Colonic mucosa (tissue), 4 donors: Measurements from ENCODE around the gene TSFM. TPM values are rescaled to one million over a fixed set of nuclear protein-coding genes. Genes with fewer than 3 reads are reported as not detected.
A peak's percentile ranks its signal among the peaks of the same experiment; 100 is the strongest.

Experiments used
- DNase-seq: peaks from one replicate; pipeline ENCODE4 v3.0.0-alpha.2; 2020
- H3K27ac ChIP-seq: fragments of 200-600 bp; one replicate; pipeline ENCODE4 v1.8.0; 2021
- H3K27me3 ChIP-seq: fragments of 200-600 bp; one replicate; pipeline ENCODE4 v1.8.0; 2021
- H3K36me3 ChIP-seq: fragments of 200-600 bp; one replicate; pipeline ENCODE4 v1.8.0; 2021
- H3K4me1 ChIP-seq: fragments of 200-600 bp; one replicate; pipeline ENCODE4 v1.8.0; 2021; ENCODE audit warnings: mild to moderate bottlenecking
- H3K4me3 ChIP-seq: fragments of 200-600 bp; one replicate; pipeline ENCODE4 v1.8.0; 2021
- H3K9ac ChIP-seq, 2 donors: one replicate each; pipeline ENCODE4 v1.7.0; 2013; ENCODE audit warnings: control low read depth in 2 of 2, low read depth in 2 of 2, low read length in 2 of 2
- H3K9me3 ChIP-seq: fragments of 200-600 bp; one replicate; pipeline ENCODE4 v1.8.0; 2021
- intact Hi-C: fragments of 100-400 bp; cut with DNase I; formaldehyde crosslinking; loops from one replicate; pipeline ENCODE4 v1.14.1; 2022
- total RNA-seq, 2 donors: library from RNA; stranded (reverse); fragmentation: NEBNext Ultra II Directional in 1 of 2; extraction: Animal tissue kit (Norgen Biotek cat#: 25700) in 1 of 2; gene quantifications; one replicate each; pipeline ENCODE4 v1.2.1, GENCODE V29; 2021
- TF ChIP-seq, protein P1 (sequence below): fragments of 200-600 bp; IDR thresholded peaks from one replicate; pipeline ENCODE4 v1.8.0; 2022; ENCODE audit warnings: antibody characterized with exemption, mild to moderate bottlenecking
- donor health status: healthy.
- donor health status: DM: no; HTN: no; CAD: no.
- donor health status: DM: no; HTN: no; CAD: no.

The TSFM gene
- total RNA-seq, 2 donors from 2014 or later = 35.6 to 68.9 TPM

GRCh38 chr12:57740656-57741412 is 41.8 kb upstream of the TSFM start:
- no peak for DNase-seq
- H3K36me3 ChIP-seq = no peaks in the 10 kb centered on the region
- peak overlapping the region in 1 of 2 donors; percentile 10 for H3K9ac ChIP-seq
- no peak overlapping the region for H3K27ac ChIP-seq
- intact Hi-C loops = no loop called here
- TF ChIP-seq, protein P1, sequence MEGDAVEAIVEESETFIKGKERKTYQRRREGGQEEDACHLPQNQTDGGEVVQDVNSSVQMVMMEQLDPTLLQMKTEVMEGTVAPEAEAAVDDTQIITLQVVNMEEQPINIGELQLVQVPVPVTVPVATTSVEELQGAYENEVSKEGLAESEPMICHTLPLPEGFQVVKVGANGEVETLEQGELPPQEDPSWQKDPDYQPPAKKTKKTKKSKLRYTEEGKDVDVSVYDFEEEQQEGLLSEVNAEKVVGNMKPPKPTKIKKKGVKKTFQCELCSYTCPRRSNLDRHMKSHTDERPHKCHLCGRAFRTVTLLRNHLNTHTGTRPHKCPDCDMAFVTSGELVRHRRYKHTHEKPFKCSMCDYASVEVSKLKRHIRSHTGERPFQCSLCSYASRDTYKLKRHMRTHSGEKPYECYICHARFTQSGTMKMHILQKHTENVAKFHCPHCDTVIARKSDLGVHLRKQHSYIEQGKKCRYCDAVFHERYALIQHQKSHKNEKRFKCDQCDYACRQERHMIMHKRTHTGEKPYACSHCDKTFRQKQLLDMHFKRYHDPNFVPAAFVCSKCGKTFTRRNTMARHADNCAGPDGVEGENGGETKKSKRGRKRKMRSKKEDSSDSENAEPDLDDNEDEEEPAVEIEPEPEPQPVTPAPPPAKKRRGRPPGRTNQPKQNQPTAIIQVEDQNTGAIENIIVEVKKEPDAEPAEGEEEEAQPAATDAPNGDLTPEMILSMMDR = no peak
- H3K9me3 ChIP-seq = no peaks in the 10 kb centered on the region
- H3K4me1 ChIP-seq = peaks cover 5% of the 10 kb centered on the region
- peaks cover 51% of the 10 kb centered on the region for H3K27me3 ChIP-seq
- H3K4me3 ChIP-seq = peak overlapping the region; percentile 21

- Histone ChIP-seq H3K27ac (peak overlapping the region; percentile 48), H3K4me3 (peak overlapping the region; percentile 21), H3K36me3 (no peaks in the 10 kb centered on the region), H3K4me1 (peaks cover 5% of the 10 kb centered on the region), H3K27me3 (peaks cover 45% of the 10 kb centered on the region), H3K9ac (peak overlapping the region in 1 of 2 donors; percentile 10), H3K9me3 (no peaks in the 10 kb centered on the region)
- TF ChIP-seq, protein P1 = no peak
- no peak for DNase-seq
- intact Hi-C loops = no loop called here
Observed at GRCh38 chr12:57741413-57741789, 41.2 kb upstream of the TSFM start.

DNA sequence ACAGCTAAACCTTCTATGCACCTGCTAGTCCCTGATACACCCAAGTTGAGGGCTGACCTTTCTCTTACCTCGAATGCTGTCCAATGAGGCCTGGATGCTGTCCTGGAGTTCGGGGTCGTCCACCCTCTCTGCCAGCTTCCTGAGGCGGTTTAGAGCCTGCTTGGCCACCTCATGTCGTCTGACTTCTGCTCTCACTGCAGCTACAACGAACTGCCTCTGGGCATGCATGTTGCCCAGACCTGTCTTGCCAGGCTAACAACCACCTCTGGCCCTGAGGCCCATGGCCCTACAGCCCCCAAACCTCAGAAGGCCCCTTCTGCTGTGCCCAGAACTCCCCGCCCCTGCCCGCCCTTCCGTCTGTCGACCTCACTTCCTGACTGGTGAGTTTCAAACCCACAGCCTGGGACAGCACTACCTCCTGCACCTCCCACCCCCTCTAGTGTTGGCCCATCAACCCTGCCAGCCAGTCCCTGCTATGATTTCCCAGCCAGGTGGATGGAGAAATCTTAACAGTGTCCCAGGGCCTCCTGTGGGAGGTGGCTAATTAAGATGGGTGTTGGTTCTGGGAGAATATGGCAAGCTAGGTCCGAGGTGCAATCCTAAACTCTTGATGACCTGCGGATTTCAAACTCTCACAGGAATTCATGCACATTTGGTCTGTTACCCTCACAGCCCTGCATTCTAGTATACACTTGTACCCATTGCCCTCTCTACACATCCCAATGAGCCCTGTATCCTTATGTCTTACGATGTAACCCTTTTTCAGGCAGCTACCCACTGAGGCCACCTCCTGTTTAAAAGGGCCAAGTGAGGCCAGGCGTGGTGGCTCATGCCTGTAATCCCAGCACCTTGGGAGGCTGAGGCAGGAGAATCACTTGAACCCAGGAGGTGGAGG is 40.5 kb upstream of the TSFM start:
- Histone ChIP-seq H3K36me3 (no peaks in the 10 kb centered on the region), H3K27me3 (peaks cover 38% of the 10 kb centered on the region), H3K9ac (no peak overlapping the region), H3K4me3 (peak overlapping the region; percentile 21), H3K27ac (peak overlapping the region; percentile 48), H3K9me3 (no peaks in the 10 kb centered on the region), H3K4me1 (peaks cover 5% of the 10 kb centered on the region)
- intact Hi-C loops = no loop called here
- TF ChIP-seq, protein P1 = no peak
- peak; percentile 51 for DNase-seq

GRCh38 chr12:57743769-57744168 is 38.8 kb upstream of the TSFM start:
- no peak overlapping the region for H3K27ac ChIP-seq
- no peak overlapping the region for H3K9ac ChIP-seq
- no peaks in the 10 kb centered on the region for H3K9me3 ChIP-seq
- no peaks in the 10 kb centered on the region for H3K36me3 ChIP-seq
- intact Hi-C loops = no loop called here
- peaks cover 21% of the 10 kb centered on the region for H3K27me3 ChIP-seq
- no peak overlapping the region for H3K4me3 ChIP-seq
- no peak for DNase-seq
- H3K4me1 ChIP-seq = no peaks in the 10 kb centered on the region
- TF ChIP-seq, protein P1 = no peak

DNA sequence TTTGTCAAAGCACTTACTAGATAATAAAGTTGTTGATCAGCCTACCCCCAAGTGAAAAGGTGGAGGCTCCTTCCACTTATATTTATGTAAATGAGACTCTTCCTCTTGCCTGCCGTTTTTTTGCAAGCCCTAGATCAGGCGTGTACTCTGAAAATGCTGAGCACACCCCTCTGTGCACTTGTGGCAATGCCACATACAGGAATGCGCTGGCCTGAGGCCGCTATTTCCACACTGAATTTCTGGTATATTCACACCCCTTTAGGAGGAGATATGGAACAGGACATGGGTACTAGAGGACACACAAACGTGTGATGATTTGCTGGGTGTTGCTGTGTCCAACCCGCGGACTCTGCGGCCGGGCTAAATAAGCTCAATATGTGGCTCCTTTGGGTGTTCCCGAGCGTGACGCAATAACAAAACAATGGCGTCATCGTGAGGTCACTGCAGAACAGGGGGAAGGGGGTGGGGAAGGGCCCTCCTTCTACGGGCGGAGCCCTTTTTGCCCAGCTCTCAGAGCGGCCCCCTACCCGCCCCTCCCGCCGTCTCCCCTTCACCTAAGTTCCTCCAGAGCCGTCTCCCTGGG is 38.3 kb upstream of the TSFM start:
- H3K27ac ChIP-seq = peak overlapping the region; percentile 73
- peak; percentile 76 for DNase-seq
- H3K27me3 ChIP-seq = peaks cover 16% of the 10 kb centered on the region
- TF ChIP-seq, protein P1 = no peak
- H3K9me3 ChIP-seq = no peaks in the 10 kb centered on the region
- peak overlapping the region; percentile 63 for H3K4me3 ChIP-seq
- H3K9ac ChIP-seq = peak overlapping the region in 1 of 2 donors; percentile 97
- intact Hi-C loops = no loop called here
- H3K36me3 ChIP-seq = peaks cover 4% of the 10 kb centered on the region
- H3K4me1 ChIP-seq = no peaks in the 10 kb centered on the region
